DOHH2 (cell line): ENCODE measurements around the gene GLB1L2.

Experiments used
- H3F3A ChIP-seq: fragments of 200-600 bp; sonication (generic), shearing (Covaris generic); 2 replicates; pipeline ENCODE4 v1.6.0; 2016; ENCODE audit warnings: antibody characterized with exemption, mild to moderate bottlenecking; ENCODE audit not compliant: control insufficient read depth, insufficient read depth
- H3K27ac ChIP-seq: fragments of 200-600 bp; sonication (generic); 2 replicates; pipeline ENCODE4 v1.5.1; 2014; ENCODE audit warnings: low read depth, mild to moderate bottlenecking, low read length, moderate library complexity
- H3K27me3 ChIP-seq: fragments of 200-600 bp; sonication (generic); 2 replicates; pipeline ENCODE4 v1.6.1; 2014; ENCODE audit warnings: mild to moderate bottlenecking, low read length, mixed read lengths; ENCODE audit not compliant: control insufficient read depth
- H3K36me3 ChIP-seq: fragments of 200-600 bp; sonication (generic); 2 replicates; pipeline ENCODE4 v1.6.1; 2014; ENCODE audit warnings: mild to moderate bottlenecking, low read length, moderate library complexity, mixed read lengths; ENCODE audit not compliant: control insufficient read depth
- H3K4me1 ChIP-seq: fragments of 200-600 bp; sonication (generic); 2 replicates; pipeline ENCODE4 v1.6.1; 2014; ENCODE audit warnings: mild to moderate bottlenecking, low read length, mixed read lengths; ENCODE audit not compliant: control insufficient read depth
- H3K4me2 ChIP-seq: fragments of 200-600 bp; sonication (generic); 2 replicates; pipeline ENCODE4 v1.6.0; 2014; ENCODE audit warnings: mild to moderate bottlenecking, low read length, moderate library complexity
- H3K4me3 ChIP-seq: fragments of 200-600 bp; sonication (generic); 2 replicates; pipeline ENCODE4 v1.5.1; 2014; ENCODE audit warnings: mild to moderate bottlenecking, low read length, mixed read lengths
- H3K79me2 ChIP-seq: fragments of 200-600 bp; sonication (generic); 2 replicates; pipeline ENCODE4 v1.6.1; 2014; ENCODE audit warnings: mild to moderate bottlenecking, low read length, mixed read lengths; ENCODE audit not compliant: control insufficient read depth
- H3K9me2 ChIP-seq: fragments of 200-600 bp; sonication (generic); replicated peaks from 2 replicates; pipeline ENCODE4 v1.6.1; 2014; ENCODE audit warnings: mild to moderate bottlenecking, low read length, mixed read lengths; ENCODE audit not compliant: control insufficient read depth
- H3K9me3 ChIP-seq: fragments of 200-600 bp; sonication (generic); 2 replicates; pipeline ENCODE4 v1.6.1; 2014; ENCODE audit warnings: antibody characterized with exemption, low read length, mixed read lengths; ENCODE audit not compliant: control insufficient read depth, insufficient read depth
- H4K20me1 ChIP-seq: fragments of 200-600 bp; sonication (generic); 2 replicates; pipeline ENCODE4 v1.6.0; 2014; ENCODE audit warnings: low read depth, mild to moderate bottlenecking, antibody characterized with exemption, low read length, moderate library complexity; ENCODE audit not compliant: control insufficient read depth, insufficient read depth
- CTCF ChIP-seq: fragments of 200-600 bp; sonication (generic); IDR thresholded peaks from one replicate; pipeline ENCODE4 v1.5.1; 2014; ENCODE audit warnings: antibody characterized with exemption, mild to moderate bottlenecking, low read depth, low read length; ENCODE audit not compliant: poor library complexity, severe bottlenecking
- EZH2phosphoT487 ChIP-seq: fragments of 200-600 bp; sonication (generic); IDR thresholded peaks from 2 replicates; pipeline ENCODE4 v1.6.1; 2017; ENCODE audit warnings: borderline replicate concordance, mild to moderate bottlenecking, antibody characterized with exemption, low read length, moderate library complexity, mixed read lengths

Gene GLB1L2

GRCh38 chr11:134407923-134408322 is 76.1 kb downstream of the GLB1L2 start:
- no peaks in the 10 kb centered on the region for H3K9me2 ChIP-seq

GRCh38 chr11:134409552-134410429 is 78.0 kb downstream of the GLB1L2 start:
- no peak for TF ChIP-seq EZH2phosphoT487
- no peak for TF ChIP-seq CTCF
- H3K27me3 ChIP-seq, result peaks cover 23% of the 10 kb centered on the region

More at GRCh38 chr11:134407923-134408322, 76.1 kb downstream of the GLB1L2 start:
- H3K4me3 ChIP-seq, result no peak overlapping the region
- H3K27ac ChIP-seq, result no peak overlapping the region
- H3K79me2 ChIP-seq, result no peaks in the 10 kb centered on the region
- no peaks in the 10 kb centered on the region for H3K4me1 ChIP-seq
- no peaks in the 10 kb centered on the region for H4K20me1 ChIP-seq
- no peaks in the 10 kb centered on the region for H3K9me3 ChIP-seq
- TF ChIP-seq CTCF (no peak), EZH2phosphoT487 (no peak)
- H3K4me2 ChIP-seq, result no peak overlapping the region
- H3K36me3 ChIP-seq, result no peaks in the 10 kb centered on the region
- H3K27me3 ChIP-seq, result peaks cover 4% of the 10 kb centered on the region; the same call in 1 of the 2 replicates
- H3F3A ChIP-seq, result no peaks in the 10 kb centered on the region

GRCh38 chr11:134410766-134411165 is 79.0 kb downstream of the GLB1L2 start:
- Histone ChIP-seq H4K20me1 (0 out of 2 replicates have a peak, but pooled peaks cover 5% of the 10 kb centered on the region), H3K9me2 (no peaks in the 10 kb centered on the region), H3K4me1 (peaks cover 5% of the 10 kb centered on the region), H3K36me3 (no peaks in the 10 kb centered on the region), H3K27ac (no peak overlapping the region), H3F3A (no peaks in the 10 kb centered on the region), H3K4me3 (no peak overlapping the region), H3K79me2 (no peaks in the 10 kb centered on the region), H3K9me3 (no peaks in the 10 kb centered on the region), H3K4me2 (no peak overlapping the region), H3K27me3 (peaks cover 31% of the 10 kb centered on the region)
- TF ChIP-seq EZH2phosphoT487 (no peak), CTCF (no peak)

More at GRCh38 chr11:134409552-134410429, 78.0 kb downstream of the GLB1L2 start:
- H3F3A ChIP-seq, result no peaks in the 10 kb centered on the region
- H3K4me2 ChIP-seq, result no peak overlapping the region
- no peaks in the 10 kb centered on the region for H3K79me2 ChIP-seq
- no peak overlapping the region for H3K27ac ChIP-seq
- H3K9me2 ChIP-seq, result no peaks in the 10 kb centered on the region
- no peaks in the 10 kb centered on the region for H4K20me1 ChIP-seq
- H3K36me3 ChIP-seq, result no peaks in the 10 kb centered on the region
- H3K4me3 ChIP-seq, result no peak overlapping the region
- no peaks in the 10 kb centered on the region for H3K4me1 ChIP-seq
- no peaks in the 10 kb centered on the region for H3K9me3 ChIP-seq
